T-helper 1 cell (primary cell): ENCODE data around the gene GYS1.

Source experiments
- DNase-seq, 5 donors: peaks; one replicate each; pipeline ENCODE4 v3.0.0-alpha.2; 2012 to 2020

Gene GYS1

GRCh38 chr19:48963371-48964204 lies 29.5 kb downstream of the GYS1 start:
- peak in 3 of 5 donors; percentile 25 to 75 (median 38) for DNase-seq

DNA sequence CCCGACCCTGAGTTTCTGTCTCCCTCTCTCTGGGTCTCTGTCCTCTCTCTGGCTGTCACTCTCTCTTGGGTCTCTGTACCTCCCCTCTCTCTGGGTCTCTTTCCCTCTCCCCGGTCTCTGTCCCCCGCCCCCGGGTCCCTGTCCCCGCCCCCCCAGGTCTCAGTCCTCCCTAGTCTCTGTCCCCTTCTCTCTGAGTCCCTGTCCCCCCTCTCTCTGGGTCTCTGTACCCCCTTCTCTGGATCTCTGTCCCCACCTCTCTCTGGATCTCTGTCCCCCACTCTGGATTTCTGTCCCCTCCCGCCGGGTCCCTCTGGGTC lies 30.3 kb downstream of the GYS1 start:
- no peak for DNase-seq

- peak in 1 of 5 donors; percentile 82 for DNase-seq
Measured at GRCh38 chr19:48962029-48962848, 30.9 kb downstream of the GYS1 start.

- no peak for DNase-seq
Measured at GRCh38 chr19:48961673-48962028, 31.5 kb downstream of the GYS1 start.

DNA sequence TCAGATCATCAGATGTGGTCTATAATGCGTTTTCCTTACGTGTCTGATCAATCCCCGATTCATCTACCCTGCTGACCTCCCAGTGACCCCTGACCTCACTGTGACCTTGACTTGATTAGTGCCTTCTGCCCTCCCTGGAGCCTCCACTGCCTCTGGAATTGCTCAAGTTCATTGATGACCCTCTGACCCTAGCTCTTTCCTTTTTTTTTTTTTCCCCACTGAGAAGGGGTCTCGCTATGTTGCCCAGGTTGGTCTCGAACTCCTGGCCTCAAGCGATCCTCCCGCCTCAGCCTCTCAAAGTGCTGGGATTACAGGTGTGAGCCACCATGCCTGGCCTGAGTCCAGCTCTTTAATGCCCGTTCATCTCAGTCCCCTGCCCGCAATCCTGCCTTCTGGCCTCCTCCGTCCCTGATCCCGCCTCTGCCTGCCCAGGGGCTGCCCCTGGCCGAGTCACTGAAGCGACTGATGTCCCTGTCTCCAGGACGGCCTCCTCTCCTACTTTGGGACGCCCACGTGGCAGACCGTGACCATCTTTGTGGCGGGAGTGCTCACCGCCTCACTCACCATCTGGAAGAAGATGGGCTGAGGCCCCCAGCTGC lies 32.0 kb downstream of the GYS1 start:
- no peak for DNase-seq

- DNase-seq = peak in 1 of 5 donors; percentile 36
Measured at GRCh38 chr19:48959341-48960239, 33.5 kb downstream of the GYS1 start.

- no peak for DNase-seq
Measured at GRCh38 chr19:48958006-48958405, 35.1 kb downstream of the GYS1 start.

- DNase-seq = no peak
Measured at GRCh38 chr19:48955308-48955958, 37.7 kb downstream of the GYS1 start.

DNA sequence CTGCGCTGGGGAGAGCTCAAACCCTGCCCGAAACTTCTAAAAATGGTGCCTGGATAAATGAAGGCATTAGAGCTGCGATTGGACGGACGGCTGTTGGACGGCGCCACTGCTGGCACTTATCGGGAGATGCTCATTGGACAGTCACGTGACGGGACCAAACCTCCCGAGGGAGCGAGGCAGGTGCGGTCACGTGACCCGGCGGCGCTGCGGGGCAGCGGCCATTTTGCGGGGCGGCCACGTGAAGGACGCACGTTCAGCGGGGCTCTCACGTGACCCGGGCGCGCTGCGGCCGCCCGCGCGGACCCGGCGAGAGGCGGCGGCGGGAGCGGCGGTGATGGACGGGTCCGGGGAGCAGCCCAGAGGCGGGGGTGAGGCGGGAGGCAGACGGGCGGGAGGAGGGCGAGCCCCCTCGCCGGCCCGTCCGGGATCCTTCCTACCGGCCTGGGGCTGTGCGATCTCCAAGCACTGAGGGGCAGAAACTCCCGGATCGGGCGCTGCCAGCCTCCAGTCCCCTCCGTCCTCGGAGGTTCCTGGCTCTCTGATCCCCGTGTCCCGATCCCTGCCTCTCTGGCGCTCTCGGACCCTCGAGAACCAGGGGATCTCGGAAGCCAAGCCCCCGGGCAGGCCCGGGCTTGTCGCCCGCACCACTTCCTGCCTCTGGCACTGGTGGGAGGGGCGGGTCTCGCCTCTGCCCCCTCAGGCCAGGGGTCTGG lies 38.4 kb downstream of the GYS1 start, which contains the start of gene BAX:
BAX (plus strand) TSS at position 281 of the 713 bp plus-strand sequence; CDS start at position 335, 54 bp downstream.
- peak; percentile 73 to 96 (median 77) for DNase-seq

- no peak for DNase-seq
Measured at GRCh38 chr19:48953990-48954594, 39.0 kb downstream of the GYS1 start.

GRCh38 chr19:48953141-48953540 lies 40.0 kb downstream of the GYS1 start:
- no peak for DNase-seq

GRCh38 chr19:48950830-48951519 lies 42.1 kb downstream of the GYS1 start:
- DNase-seq = no peak

- no peak for DNase-seq
Measured at GRCh38 chr19:48950159-48950558, 43.0 kb downstream of the GYS1 start.

- DNase-seq = no peak
Measured at GRCh38 chr19:48947258-48947542, 45.9 kb downstream of the GYS1 start.

DNA sequence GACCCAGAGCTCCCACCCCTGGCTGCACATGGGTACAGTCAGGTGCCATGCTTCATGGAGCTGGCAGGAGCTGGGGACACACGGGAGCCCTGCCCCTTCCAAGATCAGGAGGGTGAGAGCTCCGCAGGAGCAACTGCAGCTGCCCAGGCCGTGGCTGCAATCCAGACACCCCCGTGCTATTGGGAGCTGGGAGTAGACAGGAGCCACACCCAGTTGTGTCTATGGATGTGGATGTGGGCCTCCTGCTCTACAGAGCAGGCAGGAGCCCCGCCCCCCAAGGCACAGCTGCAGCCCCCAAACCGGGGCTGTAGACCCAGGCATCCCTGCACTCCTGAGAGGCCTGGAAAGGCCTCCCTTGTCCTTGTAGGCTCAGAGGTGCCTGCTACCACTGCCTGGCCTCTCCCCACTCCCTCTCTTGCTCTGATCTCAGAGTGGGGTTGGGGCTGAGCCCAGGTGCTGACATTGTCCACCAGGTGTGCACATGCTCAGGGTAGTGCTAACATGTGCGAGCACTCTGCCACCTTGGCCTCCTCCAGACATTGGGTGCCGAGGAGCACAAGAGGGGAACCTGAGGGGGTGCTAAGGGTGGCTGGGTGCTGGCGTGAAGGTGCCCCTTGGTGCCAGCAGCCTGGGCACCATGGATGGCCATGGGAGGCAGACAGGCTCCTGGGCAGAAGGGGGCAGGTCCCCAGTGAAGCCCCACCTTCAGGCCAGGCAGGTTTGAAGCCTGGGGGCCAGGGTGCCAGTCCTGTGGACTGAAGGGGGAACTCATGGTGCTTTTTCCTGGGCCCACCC lies 46.4 kb downstream of the GYS1 start:
- DNase-seq = no peak

- no peak for DNase-seq
Measured at GRCh38 chr19:48945817-48946216, 47.3 kb downstream of the GYS1 start.

DNA sequence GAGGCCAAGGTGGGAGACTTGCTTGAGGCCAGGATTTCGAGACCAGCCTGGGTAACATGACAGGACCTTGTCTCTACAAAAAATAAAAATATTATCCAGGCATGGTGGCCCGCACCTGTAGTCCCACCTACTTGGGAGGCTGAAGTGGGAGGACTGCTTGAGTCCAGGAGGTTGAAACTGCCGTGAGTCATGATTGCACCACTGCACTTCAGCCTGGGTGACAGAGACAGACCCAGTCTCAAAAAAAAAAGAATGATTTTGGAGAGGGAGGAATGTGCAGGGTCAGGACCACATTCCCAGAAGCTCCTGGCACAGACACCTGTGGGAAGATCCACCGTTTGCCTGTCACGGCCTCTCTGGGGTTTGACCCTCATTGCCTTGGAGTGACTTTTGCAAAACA lies 47.7 kb downstream of the GYS1 start:
- DNase-seq = no peak

DNA sequence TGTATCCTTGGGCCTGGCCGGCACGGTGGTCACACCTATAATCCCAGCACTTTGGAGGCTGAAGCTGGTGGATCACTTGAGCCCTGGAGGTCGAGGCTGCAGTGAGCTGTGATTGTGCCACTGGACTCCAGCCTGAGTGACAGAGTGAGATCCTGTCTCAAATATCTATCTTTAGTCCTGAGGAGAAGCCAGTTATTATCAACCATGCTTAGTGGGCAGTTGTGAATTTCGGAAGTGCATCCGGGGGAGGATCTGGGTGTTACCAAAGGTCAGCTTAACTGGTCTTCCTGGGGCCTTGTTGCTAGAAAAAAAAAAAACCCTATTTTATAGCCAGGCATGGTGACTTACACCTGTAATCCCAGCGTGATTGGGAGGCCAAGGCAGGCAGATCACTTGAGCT lies 50.0 kb downstream of the GYS1 start:
- no peak for DNase-seq

DNA sequence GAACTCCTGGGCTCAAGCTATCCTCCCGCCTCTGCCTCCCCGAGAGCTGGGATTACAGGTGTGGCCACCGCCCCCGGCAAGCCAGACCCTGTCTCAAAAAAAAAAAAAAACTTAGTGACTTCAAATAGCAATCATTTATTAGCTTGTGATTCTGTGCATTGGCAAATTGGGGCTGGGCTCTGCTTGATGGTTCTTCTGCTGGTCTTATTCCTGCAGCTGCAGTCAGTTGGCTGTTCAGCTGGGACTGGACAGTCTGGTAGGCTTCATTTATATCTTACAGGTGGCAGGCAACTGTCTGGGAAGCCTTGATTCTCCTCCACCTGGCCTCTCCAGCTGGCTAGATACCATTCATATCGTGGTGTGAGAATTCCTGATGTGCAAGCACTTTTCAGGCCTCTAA lies 52.2 kb downstream of the GYS1 start:
- no peak for DNase-seq

DNA sequence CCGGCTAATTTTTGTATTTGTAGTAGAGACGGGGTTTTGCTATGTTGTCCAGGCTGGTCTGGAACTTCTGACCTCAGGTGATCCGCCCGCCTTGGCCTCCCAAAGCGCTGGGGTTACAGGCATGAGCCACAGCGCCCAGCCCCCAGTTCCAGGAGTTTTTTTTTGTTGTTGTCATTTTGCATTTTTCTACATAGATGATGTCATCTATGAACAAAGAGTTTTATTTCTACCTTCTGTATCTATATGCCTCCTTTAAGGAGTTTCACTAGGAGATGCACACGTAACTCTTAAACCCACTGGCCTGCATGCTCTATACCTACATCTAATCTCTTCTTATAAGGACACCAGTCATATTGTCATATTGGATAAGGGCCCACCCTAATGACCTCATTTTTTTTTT lies 54.9 kb downstream of the GYS1 start:
- no peak for DNase-seq
